ENCODE measurements around the gene ZMYND19.
"Not testable (repeated sequence)": the region's sequence is repeated elsewhere in the genome, so short reads cannot be mapped to it uniquely, and the experiment has no call there.

The ZMYND19 gene

DNA sequence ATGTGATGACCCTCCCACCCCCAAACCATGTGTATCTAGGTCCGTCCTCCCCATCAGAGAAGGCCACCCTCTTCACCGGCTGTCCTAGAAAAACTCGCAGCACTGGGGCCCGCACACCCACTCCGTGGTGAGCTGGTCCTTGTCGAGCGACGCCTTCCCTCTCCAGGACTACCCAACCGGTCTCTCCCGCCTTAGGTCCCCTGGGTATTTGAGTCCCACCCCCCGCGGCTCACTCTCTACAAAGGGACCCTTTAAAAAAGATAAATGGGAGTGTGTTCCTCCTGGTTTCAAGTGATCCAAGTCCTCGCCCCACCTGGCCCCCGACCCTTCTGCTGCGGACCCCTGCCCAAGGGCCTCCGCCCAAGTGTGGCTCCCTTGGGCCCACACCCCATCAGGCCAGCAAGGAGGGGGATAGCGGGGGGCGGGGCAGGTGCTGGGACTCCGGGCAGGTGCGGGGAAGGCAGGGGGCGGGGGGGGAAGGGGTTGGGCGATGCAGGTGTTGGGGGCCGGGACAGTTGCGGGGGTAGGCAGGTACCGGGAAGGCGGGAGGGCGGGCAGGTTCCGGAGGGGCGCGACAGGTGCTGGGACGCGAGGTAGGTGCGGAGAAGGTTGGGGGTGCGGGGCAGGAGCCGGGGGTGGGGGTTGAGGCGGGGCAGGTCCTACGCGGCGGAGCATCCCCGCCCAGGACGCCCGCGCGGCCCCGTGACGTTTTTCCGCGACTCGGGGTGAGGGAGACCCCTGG is 14.2 kb upstream of the ZMYND19 start:
- POLR2A ChIA-PET, result interaction anchor here (1.1 to 1.2 kb wide), 2 partner anchors 10 to 14 kb away, joined by 3 to 7 read pairs; partner anchors contain the start of gene EHMT1
- peak overlapping the region; percentile 64 for H3K4me3 ChIP-seq (ENCODE audit: low read depth, low read length)
- CTCF ChIA-PET, result interaction anchor here (1.4 kb wide), 1 partner anchor 11 kb away, joined by 4 read pairs; no protein-coding TSS in a partner anchor
- no peak for DNase-seq (ENCODE audit: low read depth, low spot score)
- TF ChIP-seq, protein P1, sequence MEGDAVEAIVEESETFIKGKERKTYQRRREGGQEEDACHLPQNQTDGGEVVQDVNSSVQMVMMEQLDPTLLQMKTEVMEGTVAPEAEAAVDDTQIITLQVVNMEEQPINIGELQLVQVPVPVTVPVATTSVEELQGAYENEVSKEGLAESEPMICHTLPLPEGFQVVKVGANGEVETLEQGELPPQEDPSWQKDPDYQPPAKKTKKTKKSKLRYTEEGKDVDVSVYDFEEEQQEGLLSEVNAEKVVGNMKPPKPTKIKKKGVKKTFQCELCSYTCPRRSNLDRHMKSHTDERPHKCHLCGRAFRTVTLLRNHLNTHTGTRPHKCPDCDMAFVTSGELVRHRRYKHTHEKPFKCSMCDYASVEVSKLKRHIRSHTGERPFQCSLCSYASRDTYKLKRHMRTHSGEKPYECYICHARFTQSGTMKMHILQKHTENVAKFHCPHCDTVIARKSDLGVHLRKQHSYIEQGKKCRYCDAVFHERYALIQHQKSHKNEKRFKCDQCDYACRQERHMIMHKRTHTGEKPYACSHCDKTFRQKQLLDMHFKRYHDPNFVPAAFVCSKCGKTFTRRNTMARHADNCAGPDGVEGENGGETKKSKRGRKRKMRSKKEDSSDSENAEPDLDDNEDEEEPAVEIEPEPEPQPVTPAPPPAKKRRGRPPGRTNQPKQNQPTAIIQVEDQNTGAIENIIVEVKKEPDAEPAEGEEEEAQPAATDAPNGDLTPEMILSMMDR (IDR thresholded peaks at IDR 0.05; ENCODE audit: insufficient read depth, low read length, missing control alignments), result no peak

DNA sequence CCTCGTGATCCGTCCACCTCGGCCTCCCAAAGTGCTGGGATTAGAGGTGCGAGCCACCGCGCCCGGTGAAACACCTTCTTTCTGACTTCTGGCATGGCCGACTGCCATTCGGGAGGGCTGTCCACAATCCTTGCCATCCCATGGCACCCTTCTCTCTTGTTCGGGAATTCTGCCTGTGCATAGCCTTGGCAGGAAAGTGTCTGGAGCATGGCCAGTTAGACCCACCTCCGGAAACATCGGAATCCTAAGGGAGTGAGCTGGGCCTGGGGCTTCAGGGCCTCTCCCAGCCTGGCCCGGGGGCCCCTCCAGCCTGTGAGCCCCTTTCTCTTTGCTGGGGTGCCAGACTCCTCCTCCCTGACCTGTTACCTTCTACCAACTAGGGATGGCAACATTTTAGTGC is 13.6 kb upstream of the ZMYND19 start:
- H3K4me3 ChIP-seq (ENCODE audit: low read depth, low read length), result no peak overlapping the region
- POLR2A ChIA-PET, result no interaction called here
- TF ChIP-seq, protein P1 (IDR thresholded peaks at IDR 0.05; ENCODE audit: insufficient read depth, low read length, missing control alignments), result no peak
- DNase-seq (ENCODE audit: low read depth, low spot score), result no peak
- CTCF ChIA-PET, result interaction anchor here (1.4 to 1.7 kb wide), 2 partner anchors 11 to 12 kb away, joined by 4 to 6 read pairs; no protein-coding TSS in a partner anchor

DNA sequence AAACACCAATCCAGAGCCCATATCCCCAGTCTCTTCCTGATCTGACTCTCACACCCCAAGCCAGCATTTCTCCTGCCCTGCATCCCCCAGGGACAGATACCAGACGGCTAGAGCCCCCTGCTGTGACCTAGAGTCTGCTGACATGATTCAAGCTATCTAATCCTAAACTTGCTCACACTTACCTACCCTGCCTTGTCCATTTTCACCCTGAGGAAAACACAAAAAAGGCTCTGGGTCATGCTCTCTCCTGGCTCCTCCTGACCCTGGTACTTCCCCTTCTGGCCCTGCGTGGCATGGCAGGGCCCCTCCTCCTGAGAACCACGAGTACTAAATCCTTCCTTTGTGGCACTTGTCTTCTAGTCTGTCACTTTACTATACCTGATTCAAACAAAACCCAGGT is 12.3 kb upstream of the ZMYND19 start:
- DNase-seq (ENCODE audit: low read depth, low spot score), result no peak
- POLR2A ChIA-PET, result no interaction called here
- CTCF ChIA-PET, result interaction anchor here (1.2 to 1.7 kb wide), 3 partner anchors 11 to 25 kb away, joined by 4 to 6 read pairs (median 5); partner anchors contain the start of gene DPH7
- TF ChIP-seq, protein P1 (IDR thresholded peaks at IDR 0.05; ENCODE audit: insufficient read depth, low read length, missing control alignments), result no peak
- H3K4me3 ChIP-seq (ENCODE audit: low read depth, low read length), result no peak overlapping the region

DNA sequence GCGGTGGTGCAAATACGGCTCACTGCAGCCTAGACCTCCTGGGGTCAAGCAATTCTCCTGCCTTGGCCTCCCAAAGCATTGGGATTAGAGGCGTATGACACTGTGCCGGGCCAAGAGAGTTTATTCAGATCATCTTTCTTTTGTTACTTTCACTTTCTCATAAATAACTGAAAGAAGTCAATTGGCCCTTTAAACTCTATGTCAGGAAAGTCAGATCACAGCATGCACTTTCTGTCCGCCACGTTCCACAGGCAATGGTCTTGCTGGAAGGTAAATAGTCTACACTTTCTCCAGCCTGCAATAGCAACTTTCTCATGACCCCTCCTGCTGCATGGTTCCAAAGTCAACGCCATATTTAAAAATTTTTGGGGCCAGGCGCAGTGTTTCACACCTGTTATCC is 8.6 kb upstream of the ZMYND19 start:
- DNase-seq (ENCODE audit: low read depth, low spot score), result no peak
- TF ChIP-seq, protein P1 (IDR thresholded peaks at IDR 0.05; ENCODE audit: insufficient read depth, low read length, missing control alignments), result no peak
- ChIA-PET CTCF (interaction anchor here (0.9 kb wide), 1 partner anchor 10 kb away, joined by 3 read pairs; no protein-coding TSS in a partner anchor), POLR2A (interaction anchor here (0.9 kb wide), 1 partner anchor 16 kb away, joined by 3 read pairs; no protein-coding TSS in a partner anchor)
- no peak overlapping the region for H3K4me3 ChIP-seq (ENCODE audit: low read depth, low read length)

DNA sequence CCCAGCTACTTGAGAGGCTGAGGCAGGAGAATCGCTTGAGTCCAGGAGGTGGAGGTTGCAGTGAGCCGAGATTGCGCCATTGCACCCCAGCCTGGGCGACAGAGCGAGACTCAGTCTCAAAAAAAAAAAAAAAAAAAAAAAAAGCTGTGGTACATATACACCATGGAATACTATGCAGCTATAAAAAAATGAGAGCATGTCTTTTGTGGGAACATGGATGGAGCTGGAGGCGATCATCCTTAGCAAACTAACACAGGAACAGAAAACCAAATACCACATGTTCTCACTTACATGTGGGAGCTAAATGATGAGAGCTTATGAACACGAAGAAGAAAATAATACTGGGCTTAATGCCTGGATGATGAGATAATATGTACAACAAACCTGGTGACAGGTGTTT is 6.3 kb upstream of the ZMYND19 start:
- DNase-seq (ENCODE audit: low read depth, low spot score); H3K4me3 ChIP-seq (ENCODE audit: low read depth, low read length); POLR2A ChIA-PET: not testable (repeated sequence)
- CTCF ChIA-PET, result interaction anchor here (2.1 kb wide), 1 partner anchor 18 kb away, joined by 14 read pairs; the partner anchor contains the start of gene DPH7

DNA sequence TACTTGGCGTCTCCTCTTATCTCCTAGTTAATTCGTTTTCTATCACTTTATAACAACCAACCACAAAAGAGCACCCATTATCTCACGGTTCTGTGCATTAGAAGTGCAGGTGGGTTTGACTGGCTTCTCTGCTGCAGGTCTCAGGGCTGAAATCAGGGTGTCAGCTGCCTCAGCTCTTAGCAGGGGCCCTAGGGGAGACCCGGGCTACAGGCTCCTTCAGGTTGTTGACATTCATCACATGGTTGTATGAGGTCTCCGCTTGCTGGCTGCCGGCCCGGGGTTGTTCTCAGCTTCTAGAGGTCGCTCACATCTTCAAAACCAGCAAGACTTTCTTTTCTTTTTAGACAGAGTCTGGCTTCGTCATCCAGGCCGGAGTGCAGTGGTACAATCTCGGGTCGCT is 2.9 kb upstream of the ZMYND19 start:
- DNase-seq (ENCODE audit: low read depth, low spot score), result no peak
- POLR2A ChIA-PET, result no interaction called here
- H3K4me3 ChIP-seq (ENCODE audit: low read depth, low read length), result no peak overlapping the region
- TF ChIP-seq, protein P1 (IDR thresholded peaks at IDR 0.05; ENCODE audit: insufficient read depth, low read length, missing control alignments), result no peak
- CTCF ChIA-PET, result interaction anchor here (1.0 to 1.3 kb wide), 3 partner anchors 11 to 291 kb away, joined by 3 to 4 read pairs (median 3); partner anchors contain the start of gene NRARP
